GM12878 (cell line): ENCODE measurements around the gene SHLD1.

Experiments
- JUND ChIP-seq: IDR thresholded peaks from 2 replicates; pipeline ENCODE4 v1.6.1; 2012; ENCODE audit warnings: low read depth, mild to moderate bottlenecking, low read length, improper control_type of control experiment, moderate library complexity
- MXI1 ChIP-seq: fragments of 150-350 bp; IDR thresholded peaks from 2 replicates; pipeline ENCODE4 v1.6.1; 2011; ENCODE audit warnings: low read depth, mild to moderate bottlenecking, inconsistent platforms, low read length, improper control_type of control experiment

DNA sequence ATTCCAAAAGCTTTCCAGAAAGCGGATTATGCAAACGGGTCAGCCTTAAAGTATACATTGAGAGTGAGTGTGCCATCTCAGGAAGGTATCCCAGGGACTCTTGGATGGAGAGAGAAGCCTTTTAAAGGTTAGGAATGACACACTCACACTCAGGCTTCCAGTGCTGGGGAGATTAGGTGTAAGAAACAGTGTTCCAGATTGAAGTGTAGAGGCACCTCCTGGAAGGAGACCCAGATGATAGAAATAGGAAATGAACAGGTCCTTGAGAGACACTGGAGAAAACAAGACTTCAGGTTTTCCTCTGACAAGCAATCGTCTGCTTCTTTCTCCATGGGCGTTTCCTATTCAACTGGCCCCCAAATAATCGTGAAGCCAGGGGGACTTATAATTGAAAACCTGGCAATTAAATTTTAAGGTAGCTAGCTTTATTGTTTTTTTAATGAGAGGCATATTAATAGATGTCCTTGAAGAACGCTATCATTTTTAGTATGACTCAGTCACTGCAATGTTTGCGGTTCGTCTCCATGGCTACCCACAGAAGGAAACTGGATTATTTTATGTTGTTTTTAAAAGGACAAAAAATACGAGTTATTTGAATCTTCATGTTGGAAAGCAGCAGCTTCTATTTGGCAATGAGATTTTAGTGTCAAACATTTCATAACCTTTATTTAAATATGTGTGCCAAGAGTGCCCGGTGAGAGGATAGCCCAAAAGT lies 114.8 kb downstream of the SHLD1 start:
- TF ChIP-seq JUND, result no peak
- TF ChIP-seq MXI1, result no peak
